ENCODE measurements around the gene IST1.

The IST1 gene

GRCh38 chr16:71873199-71873598 is 22.1 kb upstream of the IST1 start:
- no peaks in the 10 kb centered on the region for H3K27me3 ChIP-seq (ENCODE audit: insufficient read depth, poor library complexity, severe bottlenecking)
- DNase-seq (ENCODE audit: low spot score), result no peak

GRCh38 chr16:71878911-71879310 is 16.4 kb upstream of the IST1 start:
- TF ChIP-seq CTCF (IDR thresholded peaks at IDR 0.05; ENCODE audit: poor library complexity, severe bottlenecking), result no peak
- ATAC-seq (ENCODE audit: low read depth), result no peak
- H3K4me3 ChIP-seq (ENCODE audit: severe bottlenecking), result no peak overlapping the region
- no peaks in the 10 kb centered on the region for H3K27me3 ChIP-seq (ENCODE audit: insufficient read depth, poor library complexity, severe bottlenecking)
- H3K27ac ChIP-seq (ENCODE audit: poor library complexity, severe bottlenecking), result no peak overlapping the region
- H3K4me1 ChIP-seq (ENCODE audit: insufficient read depth, poor library complexity, severe bottlenecking), result peaks cover 5% of the 10 kb centered on the region
- peaks cover 43% of the 10 kb centered on the region for H3K36me3 ChIP-seq (ENCODE audit: low read depth)
- no peaks in the 10 kb centered on the region for H3K9me3 ChIP-seq (ENCODE audit: severe bottlenecking)
- DNase-seq (ENCODE audit: low spot score), result no peak

More at GRCh38 chr16:71873199-71873598, 22.1 kb upstream of the IST1 start:
- no peak for ATAC-seq (ENCODE audit: low read depth)
- H3K27ac ChIP-seq (ENCODE audit: poor library complexity, severe bottlenecking), result no peak overlapping the region
- no peak for TF ChIP-seq CTCF (IDR thresholded peaks at IDR 0.05; ENCODE audit: poor library complexity, severe bottlenecking)
- H3K4me1 ChIP-seq (ENCODE audit: insufficient read depth, poor library complexity, severe bottlenecking), result no peaks in the 10 kb centered on the region
- H3K36me3 ChIP-seq (ENCODE audit: low read depth), result peaks cover 21% of the 10 kb centered on the region
- H3K4me3 ChIP-seq (ENCODE audit: severe bottlenecking), result no peak overlapping the region
- no peaks in the 10 kb centered on the region for H3K9me3 ChIP-seq (ENCODE audit: severe bottlenecking)

- ATAC-seq (ENCODE audit: low read depth), result no peak
- Histone ChIP-seq H3K4me1 (ENCODE audit: insufficient read depth, poor library complexity, severe bottlenecking) (peaks cover 5% of the 10 kb centered on the region), H3K27me3 (ENCODE audit: insufficient read depth, poor library complexity, severe bottlenecking) (no peaks in the 10 kb centered on the region), H3K9me3 (ENCODE audit: severe bottlenecking) (no peaks in the 10 kb centered on the region), H3K4me3 (ENCODE audit: severe bottlenecking) (no peak overlapping the region), H3K27ac (ENCODE audit: poor library complexity, severe bottlenecking) (no peak overlapping the region), H3K36me3 (ENCODE audit: low read depth) (peaks cover 37% of the 10 kb centered on the region)
- no peak for TF ChIP-seq CTCF (IDR thresholded peaks at IDR 0.05; ENCODE audit: poor library complexity, severe bottlenecking)
- DNase-seq (ENCODE audit: low spot score), result no peak
These were observed 15.2 kb upstream of the IST1 start for GRCh38 chr16:71880176-71880575.

- no peaks in the 10 kb centered on the region for H3K9me3 ChIP-seq (ENCODE audit: severe bottlenecking)
- peak; percentile 92 for TF ChIP-seq CTCF (IDR thresholded peaks at IDR 0.05; ENCODE audit: poor library complexity, severe bottlenecking)
- ATAC-seq (ENCODE audit: low read depth), result peak; percentile 72
- peaks cover 5% of the 10 kb centered on the region for H3K4me1 ChIP-seq (ENCODE audit: insufficient read depth, poor library complexity, severe bottlenecking)
- peak overlapping the region; percentile 77 for H3K4me3 ChIP-seq (ENCODE audit: severe bottlenecking)
- H3K27ac ChIP-seq (ENCODE audit: poor library complexity, severe bottlenecking), result peak overlapping the region; percentile 43
- H3K36me3 ChIP-seq (ENCODE audit: low read depth), result peaks cover 29% of the 10 kb centered on the region
- no peaks in the 10 kb centered on the region for H3K27me3 ChIP-seq (ENCODE audit: insufficient read depth, poor library complexity, severe bottlenecking)
- no peak for DNase-seq (ENCODE audit: low spot score)
These were observed 12.7 kb upstream of the IST1 start for GRCh38 chr16:71882505-71883167.

- ATAC-seq (ENCODE audit: low read depth) (peak; percentile 34; the same call in 2 of the 3 replicates), DNase-seq (ENCODE audit: low spot score) (no peak)
- H3K27me3 ChIP-seq (ENCODE audit: insufficient read depth, poor library complexity, severe bottlenecking), result no peaks in the 10 kb centered on the region
These were observed 12.0 kb upstream of the IST1 start for GRCh38 chr16:71883168-71883848.

More at GRCh38 chr16:71883168-71883848, 12.0 kb upstream of the IST1 start:
- peak overlapping the region; percentile 43 for H3K27ac ChIP-seq (ENCODE audit: poor library complexity, severe bottlenecking)
- no peaks in the 10 kb centered on the region for H3K9me3 ChIP-seq (ENCODE audit: severe bottlenecking)
- TF ChIP-seq CTCF (IDR thresholded peaks at IDR 0.05; ENCODE audit: poor library complexity, severe bottlenecking), result no peak
- peak overlapping the region; percentile 77 for H3K4me3 ChIP-seq (ENCODE audit: severe bottlenecking)
- peaks cover 5% of the 10 kb centered on the region for H3K4me1 ChIP-seq (ENCODE audit: insufficient read depth, poor library complexity, severe bottlenecking)
- peaks cover 26% of the 10 kb centered on the region for H3K36me3 ChIP-seq (ENCODE audit: low read depth)

Data from RWPE2 (cell line).